ENCODE data around the gene GDPD2.
"Not testable (repeated sequence)": the region's sequence is repeated elsewhere in the genome, so short reads cannot be mapped to it uniquely, and the experiment has no call there.

GDPD2 gene

GRCh38 chrX:70422851-70423341, at the start of gene GDPD2:
GDPD2 (plus strand) TSS chrX:70423314; CDS start chrX:70424985, 1,671 bp downstream.
- no peak for DNase-seq (ENCODE audit: low spot score)

GRCh38 chrX:70386235-70386634, 36.9 kb upstream of the GDPD2 start:
- no peak for DNase-seq (ENCODE audit: low spot score)

GRCh38 chrX:70398899-70399298, 24.2 kb upstream of the GDPD2 start:
- DNase-seq (ENCODE audit: low spot score), result no peak

GRCh38 chrX:70400181-70400580, 22.9 kb upstream of the GDPD2 start:
- DNase-seq (ENCODE audit: low spot score), result not testable (repeated sequence)

GRCh38 chrX:70402721-70403120, 20.4 kb upstream of the GDPD2 start:
- DNase-seq (ENCODE audit: low spot score), result no peak

GRCh38 chrX:70405003-70405402, 18.1 kb upstream of the GDPD2 start:
- DNase-seq (ENCODE audit: low spot score), result no peak

GRCh38 chrX:70410921-70411320, 12.2 kb upstream of the GDPD2 start:
- DNase-seq (ENCODE audit: low spot score), result no peak

GRCh38 chrX:70411475-70411874, 11.6 kb upstream of the GDPD2 start:
- no peak for DNase-seq (ENCODE audit: low spot score)

- no peak for DNase-seq (ENCODE audit: low spot score)
Observed at GRCh38 chrX:70421618-70422017, 1.5 kb upstream of the GDPD2 start.

- no peak for DNase-seq (ENCODE audit: low spot score)
Observed at GRCh38 chrX:70423936-70424675, 992 bp downstream of the GDPD2 start.

- DNase-seq (ENCODE audit: low spot score), result no peak
Observed at GRCh38 chrX:70424801-70425200, 1.7 kb downstream of the GDPD2 start.

GRCh38 chrX:70426286-70427278, 3.5 kb downstream of the GDPD2 start:
- no peak for DNase-seq (ENCODE audit: low spot score)

- DNase-seq (ENCODE audit: low spot score), result no peak
Observed at GRCh38 chrX:70427365-70427764, 4.3 kb downstream of the GDPD2 start.

- DNase-seq (ENCODE audit: low spot score), result no peak
Observed at GRCh38 chrX:70429759-70430158, 6.6 kb downstream of the GDPD2 start.

- no peak for DNase-seq (ENCODE audit: low spot score)
Observed at GRCh38 chrX:70432936-70433847, 10.1 kb downstream of the GDPD2 start.

GRCh38 chrX:70433848-70434351, 10.8 kb downstream of the GDPD2 start:
- DNase-seq (ENCODE audit: low spot score), result peak; percentile 56

- peak; percentile 90 for DNase-seq (ENCODE audit: low spot score)
Observed at GRCh38 chrX:70434352-70434866, 11.3 kb downstream of the GDPD2 start.

GRCh38 chrX:70434914-70435586, 11.9 kb downstream of the GDPD2 start:
- peak; percentile 42 for DNase-seq (ENCODE audit: low spot score)

- no peak for DNase-seq (ENCODE audit: low spot score)
Observed at GRCh38 chrX:70436343-70436742, 13.2 kb downstream of the GDPD2 start.

- no peak for DNase-seq (ENCODE audit: low spot score)
Observed at GRCh38 chrX:70437011-70437410, 13.9 kb downstream of the GDPD2 start.

Measured in AG08395 (cell line).